ENCODE data around the gene DLGAP1. TPM values are rescaled to one million over a fixed set of nuclear protein-coding genes. Genes with fewer than 3 reads are reported as not detected.
A peak's percentile ranks its signal among the peaks of the same experiment; 100 is the strongest.

The DLGAP1 gene
- total and polyA plus RNA-seq, 2 of the 13 experiments (the other 11 are each of a cell fraction or from before 2014, with no cell fraction given) = 0.01 TPM; not detected in 1

- Histone ChIP-seq H3K79me2 (ENCODE audit: insufficient read depth, low read length) (no peaks in the 10 kb centered on the region), H3K36me3 (replicated peaks in 1 of 2; ENCODE audit: control insufficient read depth in 1 of 2, insufficient read depth in 2 of 2, low read length in 2 of 2) (no peaks in the 10 kb centered on the region), H4K20me1 (ENCODE audit: insufficient read depth, low read length) (no peaks in the 10 kb centered on the region), H3K4me1 (ENCODE audit: insufficient read depth, low read length) (peaks cover 68% of the 10 kb centered on the region), H3K4me2 (ENCODE audit: low read depth, low read length) (no peak overlapping the region), H3K9me3 (ENCODE audit: low read length) (no peaks in the 10 kb centered on the region), H3K27me3 (ENCODE audit: control insufficient read depth in 1 of 2, insufficient read depth in 2 of 2, low read length in 2 of 2) (no peaks in the 10 kb centered on the region), H2AFZ (ENCODE audit: low read length) (no peak overlapping the region), H3K9ac (ENCODE audit: insufficient read depth, low read depth, low read length) (no peak overlapping the region), H3K4me3 (replicated peaks in 1 of 3; ENCODE audit: insufficient read depth in 1 of 3, low read depth in 2 of 3, low read length in 3 of 3) (no peak overlapping the region), H3K27ac (ENCODE audit: extremely low read length, insufficient read depth, low read length) (no peak overlapping the region)
- ATAC-seq (no peak), FAIRE-seq (no peak), DNase-seq (ENCODE audit: low spot score) (no peak)
- POLR2A ChIA-PET = interaction anchor here (4.1 to 4.8 kb wide), 4 partner anchors 10 to 58 kb away, joined by 28 to 52 read pairs (median 42); no protein-coding TSS in a partner anchor
- WGBS (ENCODE audit: low lambda C conversion rate) = 92% methylated on average over 8 of the region's 8 CpGs
- no TSS peak for BruUV-seq (replicated peaks)
- CTCF ChIA-PET (ENCODE audit: low intra/inter-chr PET ratio, low total read pairs) = no interaction called here
- no peak for TF ChIP-seq ZNF10 (CRISPR knock-in tag; IDR thresholded peaks at IDR 0.05; ENCODE audit: borderline replicate concordance, low read depth)
- no peak for TF ChIP-seq ZFP36L1 (CRISPR knock-in tag; IDR thresholded peaks at IDR 0.05)
- no peak for TF ChIP-seq MEF2D (CRISPR knock-in tag; IDR thresholded peaks at IDR 0.05)
- TF ChIP-seq ZNF687 (CRISPR knock-in tag; IDR thresholded peaks at IDR 0.05) = 0 out of 2 replicates have a peak, but pooled peaks have one; percentile 12
- TF ChIP-seq, protein P1, sequence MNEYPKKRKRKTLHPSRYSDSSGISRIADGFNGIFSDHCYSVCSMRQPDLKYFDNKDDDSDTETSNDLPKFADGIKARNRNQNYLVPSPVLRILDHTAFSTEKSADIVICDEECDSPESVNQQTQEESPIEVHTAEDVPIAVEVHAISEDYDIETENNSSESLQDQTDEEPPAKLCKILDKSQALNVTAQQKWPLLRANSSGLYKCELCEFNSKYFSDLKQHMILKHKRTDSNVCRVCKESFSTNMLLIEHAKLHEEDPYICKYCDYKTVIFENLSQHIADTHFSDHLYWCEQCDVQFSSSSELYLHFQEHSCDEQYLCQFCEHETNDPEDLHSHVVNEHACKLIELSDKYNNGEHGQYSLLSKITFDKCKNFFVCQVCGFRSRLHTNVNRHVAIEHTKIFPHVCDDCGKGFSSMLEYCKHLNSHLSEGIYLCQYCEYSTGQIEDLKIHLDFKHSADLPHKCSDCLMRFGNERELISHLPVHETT (CRISPR knock-in tag; conservative IDR thresholded peaks at IDR 0.05) = no peak
- TF ChIP-seq SKI (IDR thresholded peaks at IDR 0.05; ENCODE audit: partially characterized antibody) = no peak
- no peak for TF ChIP-seq SIX4 (CRISPR knock-in tag; IDR thresholded peaks at IDR 0.05)
- TF ChIP-seq, protein P2, sequence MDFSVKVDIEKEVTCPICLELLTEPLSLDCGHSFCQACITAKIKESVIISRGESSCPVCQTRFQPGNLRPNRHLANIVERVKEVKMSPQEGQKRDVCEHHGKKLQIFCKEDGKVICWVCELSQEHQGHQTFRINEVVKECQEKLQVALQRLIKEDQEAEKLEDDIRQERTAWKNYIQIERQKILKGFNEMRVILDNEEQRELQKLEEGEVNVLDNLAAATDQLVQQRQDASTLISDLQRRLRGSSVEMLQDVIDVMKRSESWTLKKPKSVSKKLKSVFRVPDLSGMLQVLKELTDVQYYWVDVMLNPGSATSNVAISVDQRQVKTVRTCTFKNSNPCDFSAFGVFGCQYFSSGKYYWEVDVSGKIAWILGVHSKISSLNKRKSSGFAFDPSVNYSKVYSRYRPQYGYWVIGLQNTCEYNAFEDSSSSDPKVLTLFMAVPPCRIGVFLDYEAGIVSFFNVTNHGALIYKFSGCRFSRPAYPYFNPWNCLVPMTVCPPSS (IDR thresholded peaks at IDR 0.05) = no peak
- TF ChIP-seq, protein P3, sequence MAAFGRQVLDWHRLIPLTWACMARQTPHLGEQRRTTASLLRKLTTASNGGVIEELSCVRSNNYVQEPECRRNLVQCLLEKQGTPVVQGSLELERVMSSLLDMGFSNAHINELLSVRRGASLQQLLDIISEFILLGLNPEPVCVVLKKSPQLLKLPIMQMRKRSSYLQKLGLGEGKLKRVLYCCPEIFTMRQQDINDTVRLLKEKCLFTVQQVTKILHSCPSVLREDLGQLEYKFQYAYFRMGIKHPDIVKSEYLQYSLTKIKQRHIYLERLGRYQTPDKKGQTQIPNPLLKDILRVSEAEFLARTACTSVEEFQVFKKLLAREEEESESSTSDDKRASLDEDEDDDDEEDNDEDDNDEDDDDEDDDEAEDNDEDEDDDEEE (CRISPR knock-in tag; IDR thresholded peaks at IDR 0.05) = no peak
- in situ Hi-C loops (cut with HindIII; ENCODE audit: extremely low pct_ligation_motif_present, low pct_unique_long_range_greater_than_20kb) = loop anchor here (25.0 kb wide), 1 partner anchor 570 kb away; no protein-coding TSS in a partner anchor
- intact Hi-C loops (cut with micrococcal nuclease; ENCODE audit: unreplicated experiment) = no loop called here
These were observed 847.6 kb downstream of the DLGAP1 start for GRCh38 chr18:3607309-3608098.

All from HepG2 (cell line).